MCF 10A (cell line): ENCODE results near the gene DUSP2. TPM values are rescaled to one million over a fixed set of nuclear protein-coding genes. Genes with fewer than 3 reads are reported as not detected.
"Not testable (repeated sequence)": the region's sequence is repeated elsewhere in the genome, so short reads cannot be mapped to it uniquely, and the experiment has no call there.

ENCODE experiments used
- BruUV-seq: library from RNA; stranded (reverse); fragments of 400-500 nt; replicated peaks from 2 replicates; lab custom pipeline; 2021; lab: Mats Ljungman, UMichigan
- CTCF ChIA-PET: fragments of 300-600 bp; sonication (Branson Sonifier 250); formaldehyde crosslinking; extraction: SDS; loops from one replicate; lab custom pipeline; 2021; ENCODE audit warnings: antibody characterized with exemption, inconsistent platforms; lab: Yijun Ruan, JAX
- POLR2A ChIA-PET: fragments of 300-600, 350-650 bp; sonication (Branson Sonifier 250); formaldehyde crosslinking; extraction: SDS; loops from one replicate; lab custom pipeline; 2020; ENCODE audit warnings: antibody characterized with exemption, inconsistent platforms; lab: Yijun Ruan, JAX
- DNase-seq: peaks from one replicate; pipeline ENCODE4 v3.0.0-alpha.2; 2018; ENCODE audit not compliant: unreplicated experiment
- H3K27ac Mint-ChIP-seq: one replicate; pipeline ENCODE4 v1.8.0; 2022; ENCODE audit warnings: mild to moderate bottlenecking, low read depth, mixed read lengths; ENCODE audit not compliant: unreplicated experiment
- H3K27me3 Mint-ChIP-seq: one replicate; pipeline ENCODE4 v1.8.0; 2022; ENCODE audit warnings: mixed read lengths; ENCODE audit not compliant: insufficient read depth, unreplicated experiment
- H3K36me3 Mint-ChIP-seq: one replicate; pipeline ENCODE4 v1.8.0; 2022; ENCODE audit warnings: mild to moderate bottlenecking, moderate library complexity, mixed read lengths; ENCODE audit not compliant: insufficient read depth, unreplicated experiment
- H3K4me1 Mint-ChIP-seq: one replicate; pipeline ENCODE4 v1.8.0; 2022; ENCODE audit warnings: mixed read lengths; ENCODE audit not compliant: insufficient read depth, unreplicated experiment
- H3K4me3 Mint-ChIP-seq: one replicate; pipeline ENCODE4 v1.8.0; 2022; ENCODE audit warnings: mild to moderate bottlenecking, moderate library complexity, mixed read lengths; ENCODE audit not compliant: unreplicated experiment
- H3K9me3 Mint-ChIP-seq: one replicate; pipeline ENCODE4 v1.8.0; 2022; ENCODE audit warnings: mixed read lengths; ENCODE audit not compliant: unreplicated experiment
- CTCF ChIP-seq: fragments of 200-600 bp; IDR thresholded peaks from one replicate; pipeline ENCODE4 v1.8.0; 2022; ENCODE audit warnings: antibody characterized with exemption, mild to moderate bottlenecking; ENCODE audit not compliant: unreplicated experiment
- intact Hi-C: fragments of 100-400 bp; cut with micrococcal nuclease; formaldehyde crosslinking; loops from 2 replicates; pipeline ENCODE4 v1.14.1; 2022
- total RNA-seq: library from RNA; stranded (reverse); gene quantifications from 2 replicates; pipeline ENCODE4 v1.2.3, GENCODE V29; 2022

Gene DUSP2
- total RNA-seq, 1 experiment from 2014 or later: 3.3 TPM

DNA sequence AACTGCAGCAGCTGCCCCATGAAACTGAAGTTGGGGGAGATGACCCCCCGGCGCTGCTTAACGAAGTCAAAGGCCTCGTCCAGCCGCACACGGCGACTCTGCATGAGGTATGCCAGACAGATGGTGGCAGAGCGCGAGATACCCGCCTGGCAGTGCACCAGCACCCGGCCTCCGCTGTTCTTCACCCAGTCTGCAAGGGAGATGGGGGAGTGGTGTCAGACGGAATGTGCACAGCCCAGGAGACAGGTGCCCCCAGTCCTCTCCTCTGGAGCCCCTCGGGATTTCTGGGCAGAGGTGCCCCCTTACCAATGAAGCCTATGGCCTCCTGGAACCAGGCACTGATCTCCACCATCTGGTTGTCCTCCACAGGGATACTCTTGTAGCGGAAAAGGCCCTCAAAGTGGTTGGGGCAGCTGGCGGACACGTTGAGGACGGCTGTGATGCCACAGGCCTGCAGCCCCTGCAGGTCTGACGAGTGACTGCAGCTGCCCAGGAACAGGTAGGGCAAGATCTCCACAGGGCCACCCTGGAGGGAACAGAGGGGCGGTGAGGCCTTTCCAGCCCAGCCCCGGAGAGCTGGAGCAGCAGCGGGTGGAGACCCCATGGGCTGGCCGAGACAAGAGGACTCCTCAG, 1.3 kb downstream of the DUSP2 start:
- Mint-ChIP-seq H3K4me1 (peaks cover 17% of the 10 kb centered on the region), H3K27ac (no peak overlapping the region), H3K36me3 (peaks cover 4% of the 10 kb centered on the region), H3K9me3 (no peaks in the 10 kb centered on the region), H3K4me3 (peak overlapping the region; percentile 78), H3K27me3 (no peaks in the 10 kb centered on the region)
- TF ChIP-seq CTCF: no peak
- ChIA-PET CTCF (no interaction called here), POLR2A (no interaction called here)
- DNase-seq: peak; percentile 10
- BruUV-seq: no TSS peak
- intact Hi-C loops: no loop called here

- intact Hi-C loops: no loop called here
- no TSS peak for BruUV-seq
- no peaks in the 10 kb centered on the region for H3K9me3 Mint-ChIP-seq
- no peak overlapping the region for H3K27ac Mint-ChIP-seq
- peak overlapping the region; percentile 78 for H3K4me3 Mint-ChIP-seq
- peaks cover 14% of the 10 kb centered on the region for H3K4me1 Mint-ChIP-seq
- no peak for TF ChIP-seq CTCF
- POLR2A ChIA-PET: no interaction called here
- peaks cover 4% of the 10 kb centered on the region for H3K36me3 Mint-ChIP-seq
- H3K27me3 Mint-ChIP-seq: no peaks in the 10 kb centered on the region
- CTCF ChIA-PET: no interaction called here
- no peak for DNase-seq
These were observed 1.9 kb downstream of the DUSP2 start for GRCh38 chr2:96143231-96143847.

DNA sequence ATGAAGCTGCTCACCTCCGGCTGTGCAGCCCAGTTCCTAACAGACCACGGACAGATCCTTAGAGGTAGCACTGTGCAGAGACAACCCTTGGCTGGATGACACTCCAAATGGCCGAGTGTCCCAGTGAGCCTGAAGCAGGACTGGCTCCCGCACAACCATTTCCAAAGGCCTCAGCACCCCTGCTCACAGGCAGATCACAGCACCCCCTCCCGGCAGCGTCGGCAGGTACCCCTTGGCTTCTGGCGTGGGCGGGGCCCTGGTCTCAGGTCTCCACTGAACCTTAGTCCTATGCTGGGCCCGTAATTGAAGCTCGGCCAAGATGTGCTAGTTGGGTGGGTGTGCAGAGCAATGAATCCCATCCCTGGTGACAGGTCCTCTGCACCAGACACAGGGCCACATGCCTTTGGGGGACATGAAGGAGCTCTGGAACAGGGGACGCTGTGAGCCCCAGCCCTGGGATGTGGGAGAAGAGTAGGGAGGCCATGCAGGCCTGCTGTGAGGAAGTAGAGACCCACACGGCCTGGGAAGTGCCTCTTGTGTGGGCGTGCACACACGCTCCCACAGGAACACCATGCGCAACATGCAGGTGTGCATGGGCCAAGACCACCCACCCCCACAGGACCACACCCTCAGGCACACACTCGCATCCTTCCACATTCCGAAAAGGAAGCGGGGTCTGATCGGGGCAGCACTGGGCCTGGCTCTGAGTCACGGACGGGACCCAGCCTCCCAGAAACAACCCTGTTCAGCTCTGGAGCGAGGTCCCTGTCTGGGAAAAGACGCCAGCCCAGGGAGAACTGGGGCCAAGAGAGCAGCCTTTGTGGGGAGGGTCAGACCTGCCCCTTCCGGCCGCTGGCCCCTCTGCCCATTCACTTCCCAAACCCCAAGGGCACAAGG, 2.8 kb downstream of the DUSP2 start:
- Mint-ChIP-seq H3K4me1 (peaks cover 11% of the 10 kb centered on the region), H3K27ac (no peak overlapping the region), H3K4me3 (no peak overlapping the region), H3K36me3 (peaks cover 4% of the 10 kb centered on the region), H3K9me3 (no peaks in the 10 kb centered on the region), H3K27me3 (no peaks in the 10 kb centered on the region)
- no peak for DNase-seq
- no TSS peak for BruUV-seq
- ChIA-PET POLR2A (no interaction called here), CTCF (interaction anchor here (0.7 kb wide), 1 partner anchor 22 kb away, joined by 4 read pairs; no protein-coding TSS in a partner anchor)
- TF ChIP-seq CTCF: no peak
- intact Hi-C loops: no loop called here

- H3K36me3 Mint-ChIP-seq, DNase-seq, H3K27me3 Mint-ChIP-seq, H3K9me3 Mint-ChIP-seq, H3K27ac Mint-ChIP-seq, H3K4me3 Mint-ChIP-seq, H3K4me1 Mint-ChIP-seq, POLR2A ChIA-PET, BruUV-seq, intact Hi-C loops: not testable (repeated sequence)
- CTCF ChIA-PET: interaction anchor here (0.5 to 0.8 kb wide), 2 partner anchors 24 to 268 kb away, joined by 3 read pairs; no protein-coding TSS in a partner anchor
These were observed 3.6 kb downstream of the DUSP2 start for GRCh38 chr2:96141624-96141967.
